ENCODE results near the gene SERPINF2. TPM values are rescaled to one million over a fixed set of nuclear protein-coding genes. Genes with fewer than 3 reads are reported as not detected.

The SERPINF2 gene
- total RNA-seq, 3 donors from 2014 or later: 18.4 to 30.1 (median 21.3) TPM

- Histone ChIP-seq H3K27ac (peak within 1 kb of the TSS; percentile 80 to 92), H3K27me3 (no peaks in the 10 kb centered on the region), H3K4me3 (peak within 1 kb of the TSS; percentile 66 to 87 (median 82)), H3K36me3 (no peaks in the 10 kb centered on the region), H3K4me1 (peaks cover 0 to 9% of the 10 kb centered on the region in 2 donors), H3K9me3 (no peaks in the 10 kb centered on the region)
- TF ChIP-seq POLR2AphosphoS5 (IDR thresholded peaks at IDR 0.05) (peak; percentile 27 to 65 (median 46)), POLR2A (IDR thresholded peaks at IDR 0.05) (no peak)
- intact Hi-C loops (cut with DNase I; ENCODE audit: low total_unique reads): no loop called here
- peak; percentile 81 to 86 for DNase-seq (ENCODE audit: low spot score in 2 of 2)
These were observed 18.3 kb upstream of the SERPINF2 start, which contains the start of gene WDR81 for GRCh38 chr17:1724351-1724868. Gene WDR81, plus strand, starts transcription at chr17:1724704. Its CDS starts 256 bp downstream, at chr17:1724960.

GRCh38 chr17:1724869-1725641 is 17.6 kb upstream of the SERPINF2 start:
- TF ChIP-seq POLR2A (IDR thresholded peaks at IDR 0.05) (no peak), CTCF (IDR thresholded peaks at IDR 0.05) (no peak), POLR2AphosphoS5 (IDR thresholded peaks at IDR 0.05) (no peak)
- H3K36me3 ChIP-seq: no peaks in the 10 kb centered on the region
- DNase-seq (ENCODE audit: low spot score in 2 of 2): no peak
- peak overlapping the region; percentile 80 to 92 for H3K27ac ChIP-seq
- H3K9me3 ChIP-seq: no peaks in the 10 kb centered on the region
- intact Hi-C loops (cut with DNase I; ENCODE audit: low total_unique reads): no loop called here
- H3K27me3 ChIP-seq: no peaks in the 10 kb centered on the region
- H3K4me3 ChIP-seq: peak overlapping the region; percentile 66 to 87 (median 82)
- H3K4me1 ChIP-seq: peaks cover 0 to 9% of the 10 kb centered on the region in 2 donors

- Histone ChIP-seq H3K4me1 (peaks cover 0 to 6% of the 10 kb centered on the region in 2 donors), H3K27me3 (no peaks in the 10 kb centered on the region), H3K27ac (peak overlapping the region; percentile 80 to 92), H3K9me3 (no peaks in the 10 kb centered on the region), H3K36me3 (no peaks in the 10 kb centered on the region), H3K4me3 (peak overlapping the region; percentile 66 to 87 (median 82))
- DNase-seq (ENCODE audit: low spot score in 2 of 2): no peak
- intact Hi-C loops (cut with DNase I; ENCODE audit: low total_unique reads): no loop called here
- no peak for TF ChIP-seq POLR2A (IDR thresholded peaks at IDR 0.05)
- TF ChIP-seq POLR2AphosphoS5 (IDR thresholded peaks at IDR 0.05): no peak
- TF ChIP-seq CTCF (IDR thresholded peaks at IDR 0.05): no peak
These were observed 16.8 kb upstream of the SERPINF2 start for GRCh38 chr17:1725642-1726511.

GRCh38 chr17:1726626-1727257 is 15.9 kb upstream of the SERPINF2 start:
- DNase-seq (ENCODE audit: low spot score in 2 of 2): no peak
- TF ChIP-seq POLR2AphosphoS5 (IDR thresholded peaks at IDR 0.05) (no peak), CTCF (IDR thresholded peaks at IDR 0.05) (no peak), POLR2A (IDR thresholded peaks at IDR 0.05) (no peak)
- H3K36me3 ChIP-seq: no peaks in the 10 kb centered on the region
- peak overlapping the region in 2 of 3 donors; percentile 5 to 87 for H3K4me3 ChIP-seq
- no peaks in the 10 kb centered on the region for H3K27me3 ChIP-seq
- H3K9me3 ChIP-seq: no peaks in the 10 kb centered on the region
- intact Hi-C loops (cut with DNase I; ENCODE audit: low total_unique reads): no loop called here
- H3K4me1 ChIP-seq: peaks cover 0 to 6% of the 10 kb centered on the region in 2 donors
- H3K27ac ChIP-seq: no peak overlapping the region

GRCh38 chr17:1727258-1727789 is 15.3 kb upstream of the SERPINF2 start:
- Histone ChIP-seq H3K27me3 (no peaks in the 10 kb centered on the region), H3K36me3 (no peaks in the 10 kb centered on the region), H3K4me3 (peak overlapping the region in 1 of 3 donors; percentile 15), H3K9me3 (no peaks in the 10 kb centered on the region), H3K4me1 (peaks cover 0 to 6% of the 10 kb centered on the region in 2 donors), H3K27ac (peak overlapping the region in 1 of 2 donors; percentile 25)
- DNase-seq (ENCODE audit: low spot score in 2 of 2): no peak
- intact Hi-C loops (cut with DNase I; ENCODE audit: low total_unique reads): no loop called here
- no peak for TF ChIP-seq POLR2AphosphoS5 (IDR thresholded peaks at IDR 0.05)
- TF ChIP-seq CTCF (IDR thresholded peaks at IDR 0.05): no peak
- TF ChIP-seq POLR2A (IDR thresholded peaks at IDR 0.05): no peak

Measured in breast epithelium (tissue), 4 donors.